MM.1S (cell line): Measurements from ENCODE around the gene PCBP2.

Experiments
- DNase-seq: peaks from one replicate; pipeline ENCODE4 v3.0.0-alpha.2; 2015
- H2AFZ ChIP-seq: fragments of 300-600 bp; sonication (generic); 2 replicates; pipeline ENCODE4 v1.6.0; 2016; ENCODE audit warnings: antibody characterized with exemption, low read length
- H3F3A ChIP-seq: fragments of 300-600 bp; sonication (generic); 2 replicates; pipeline ENCODE4 v1.6.1; 2016; ENCODE audit warnings: mild to moderate bottlenecking, antibody characterized with exemption, low read length, moderate library complexity, mixed read lengths; ENCODE audit not compliant: insufficient read depth
- H3K27ac ChIP-seq: fragments of 300-600 bp; sonication (generic); 2 replicates; pipeline ENCODE4 v1.5.1; 2016; ENCODE audit warnings: mild to moderate bottlenecking, low read length
- H3K27me3 ChIP-seq: fragments of 300-600 bp; sonication (generic); replicated peaks from 2 replicates; pipeline ENCODE4 v1.6.0; 2016; ENCODE audit warnings: low read length; ENCODE audit not compliant: insufficient read depth
- H3K36me3 ChIP-seq: fragments of 300-600 bp; sonication (generic); replicated peaks from 2 replicates; pipeline ENCODE4 v1.6.1; 2016; ENCODE audit warnings: mild to moderate bottlenecking, low read length, mixed read lengths; ENCODE audit not compliant: insufficient read depth
- H3K4me1 ChIP-seq: fragments of 300-600 bp; sonication (generic); 2 replicates; pipeline ENCODE4 v1.6.1; 2016; ENCODE audit warnings: low read length, mixed read lengths
- H3K4me2 ChIP-seq: fragments of 300-600 bp; sonication (generic); 2 replicates; pipeline ENCODE4 v1.6.0; 2016; ENCODE audit warnings: low read depth, low read length
- H3K4me3 ChIP-seq: fragments of 300-600 bp; sonication (generic); 2 replicates; pipeline ENCODE4 v1.5.1; 2016; ENCODE audit warnings: low read length, mixed read lengths
- H3K79me2 ChIP-seq: fragments of 300-600 bp; sonication (generic); 2 replicates; pipeline ENCODE4 v1.6.1; 2016; ENCODE audit warnings: mixed run types, low read length, mixed read lengths
- H3K9ac ChIP-seq: fragments of 300-600 bp; sonication (generic); 2 replicates; pipeline ENCODE4 v1.6.1; 2016; ENCODE audit warnings: low read length, mixed read lengths
- H3K9me2 ChIP-seq: fragments of 300-600 bp; sonication (generic); replicated peaks from 2 replicates; pipeline ENCODE4 v1.6.1; 2016; ENCODE audit warnings: mild to moderate bottlenecking, low read length, mixed read lengths; ENCODE audit not compliant: insufficient read depth
- H3K9me3 ChIP-seq: fragments of 300-600 bp; sonication (generic); replicated peaks from 2 replicates; pipeline ENCODE4 v1.6.1; 2016; ENCODE audit warnings: mild to moderate bottlenecking, low read length, mixed read lengths; ENCODE audit not compliant: insufficient read depth
- H4K20me1 ChIP-seq: fragments of 300-600 bp; sonication (generic); 2 replicates; pipeline ENCODE4 v1.6.1; 2016; ENCODE audit warnings: mild to moderate bottlenecking, low read length, moderate library complexity, mixed read lengths; ENCODE audit not compliant: insufficient read depth
- EZH2 ChIP-seq: fragments of 300-600 bp; sonication (generic); optimal IDR thresholded peaks from 2 replicates; pipeline ENCODE3; 2017; ENCODE audit warnings: low read depth, mild to moderate bottlenecking, antibody characterized with exemption, low read length, mixed read lengths
- EZH2phosphoT487 ChIP-seq: fragments of 300-600 bp; sonication (generic); IDR thresholded peaks from 2 replicates; pipeline ENCODE4 v1.6.1; 2018; ENCODE audit warnings: antibody characterized with exemption, low read length
- TF ChIP-seq, protein P1 (sequence below): fragments of 300-600 bp; sonication (generic); IDR thresholded peaks from 2 replicates; pipeline ENCODE4 v1.5.1; 2016; ENCODE audit warnings: antibody characterized with exemption, low read length, mixed read lengths

The PCBP2 gene

DNA sequence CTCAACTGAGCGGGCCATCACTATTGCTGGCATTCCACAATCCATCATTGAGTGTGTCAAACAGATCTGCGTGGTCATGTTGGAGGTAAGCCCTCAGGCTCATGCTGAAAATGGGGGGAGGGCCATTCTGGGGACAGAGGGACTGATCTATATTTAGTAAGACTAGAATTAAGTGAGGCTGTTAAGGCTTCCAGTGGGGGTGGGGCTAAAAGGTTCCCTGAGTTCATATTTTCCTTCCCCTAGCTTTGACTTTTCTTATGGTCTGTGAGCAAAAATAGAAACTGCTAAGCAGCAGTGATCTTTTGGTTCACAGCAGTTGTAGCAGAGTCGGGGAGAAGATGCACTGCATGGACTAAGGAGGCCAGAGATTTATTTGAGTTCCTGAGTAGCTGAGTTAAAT is 9.2 kb downstream of the PCBP2 start:
- H3F3A ChIP-seq: peaks cover 98% of the 10 kb centered on the region
- peak overlapping the region; percentile 94 for H3K27ac ChIP-seq

DNA sequence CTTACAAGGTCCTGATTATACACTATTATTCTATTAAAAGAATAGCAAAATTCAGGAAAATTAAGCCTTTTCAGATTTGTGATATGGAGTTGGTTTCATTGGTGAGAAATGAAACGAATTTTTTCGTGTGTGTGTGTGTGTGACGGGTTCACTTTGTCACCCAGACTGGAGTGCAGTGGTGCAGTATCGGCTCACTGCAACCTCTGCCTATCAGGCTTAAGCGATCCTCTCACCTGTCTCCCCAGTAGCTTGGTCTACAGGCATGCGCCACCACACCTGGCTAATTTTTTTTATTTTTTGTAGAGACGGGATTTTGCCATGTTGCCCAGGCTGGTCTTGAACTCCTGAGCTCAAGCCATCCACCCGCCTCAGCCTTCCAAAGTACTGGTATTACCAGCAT is 9.7 kb downstream of the PCBP2 start:
- Histone ChIP-seq H3K27ac (peak overlapping the region; percentile 94), H3K4me3 (peak overlapping the region; percentile 45), H2AFZ (no peak overlapping the region), H4K20me1 (no peaks in the 10 kb centered on the region; the same call in 1 of the 2 replicates), H3K79me2 (peaks cover 100% of the 10 kb centered on the region), H3K4me2 (peak overlapping the region; percentile 76), H3F3A (peaks cover 98% of the 10 kb centered on the region), H3K9me2 (no peaks in the 10 kb centered on the region), H3K27me3 (no peaks in the 10 kb centered on the region), H3K9ac (peak overlapping the region; percentile 65; the same call in 1 of the 2 replicates), H3K9me3 (no peaks in the 10 kb centered on the region), H3K4me1 (peaks cover 71% of the 10 kb centered on the region), H3K36me3 (peaks cover 10% of the 10 kb centered on the region)
- DNase-seq: peak; percentile 69
- TF ChIP-seq, protein P1, sequence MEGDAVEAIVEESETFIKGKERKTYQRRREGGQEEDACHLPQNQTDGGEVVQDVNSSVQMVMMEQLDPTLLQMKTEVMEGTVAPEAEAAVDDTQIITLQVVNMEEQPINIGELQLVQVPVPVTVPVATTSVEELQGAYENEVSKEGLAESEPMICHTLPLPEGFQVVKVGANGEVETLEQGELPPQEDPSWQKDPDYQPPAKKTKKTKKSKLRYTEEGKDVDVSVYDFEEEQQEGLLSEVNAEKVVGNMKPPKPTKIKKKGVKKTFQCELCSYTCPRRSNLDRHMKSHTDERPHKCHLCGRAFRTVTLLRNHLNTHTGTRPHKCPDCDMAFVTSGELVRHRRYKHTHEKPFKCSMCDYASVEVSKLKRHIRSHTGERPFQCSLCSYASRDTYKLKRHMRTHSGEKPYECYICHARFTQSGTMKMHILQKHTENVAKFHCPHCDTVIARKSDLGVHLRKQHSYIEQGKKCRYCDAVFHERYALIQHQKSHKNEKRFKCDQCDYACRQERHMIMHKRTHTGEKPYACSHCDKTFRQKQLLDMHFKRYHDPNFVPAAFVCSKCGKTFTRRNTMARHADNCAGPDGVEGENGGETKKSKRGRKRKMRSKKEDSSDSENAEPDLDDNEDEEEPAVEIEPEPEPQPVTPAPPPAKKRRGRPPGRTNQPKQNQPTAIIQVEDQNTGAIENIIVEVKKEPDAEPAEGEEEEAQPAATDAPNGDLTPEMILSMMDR: no peak
- no peak for TF ChIP-seq EZH2phosphoT487
- TF ChIP-seq EZH2: no peak

More for the DNA sequence above, 9.2 kb downstream of the PCBP2 start:
- peak; percentile 89 for DNase-seq
- H3K9ac ChIP-seq: peak overlapping the region; percentile 65
- H3K79me2 ChIP-seq: peaks cover 100% of the 10 kb centered on the region
- peaks cover 10% of the 10 kb centered on the region for H3K36me3 ChIP-seq
- peak overlapping the region; percentile 76 for H3K4me2 ChIP-seq
- TF ChIP-seq EZH2: no peak
- TF ChIP-seq, protein P1: no peak
- no peak for TF ChIP-seq EZH2phosphoT487
- H2AFZ ChIP-seq: no peak overlapping the region
- H4K20me1 ChIP-seq: no peaks in the 10 kb centered on the region; the same call in 1 of the 2 replicates
- H3K27me3 ChIP-seq: no peaks in the 10 kb centered on the region
- H3K4me1 ChIP-seq: peaks cover 68% of the 10 kb centered on the region
- peak overlapping the region; percentile 45 for H3K4me3 ChIP-seq
- no peaks in the 10 kb centered on the region for H3K9me2 ChIP-seq
- no peaks in the 10 kb centered on the region for H3K9me3 ChIP-seq

DNA sequence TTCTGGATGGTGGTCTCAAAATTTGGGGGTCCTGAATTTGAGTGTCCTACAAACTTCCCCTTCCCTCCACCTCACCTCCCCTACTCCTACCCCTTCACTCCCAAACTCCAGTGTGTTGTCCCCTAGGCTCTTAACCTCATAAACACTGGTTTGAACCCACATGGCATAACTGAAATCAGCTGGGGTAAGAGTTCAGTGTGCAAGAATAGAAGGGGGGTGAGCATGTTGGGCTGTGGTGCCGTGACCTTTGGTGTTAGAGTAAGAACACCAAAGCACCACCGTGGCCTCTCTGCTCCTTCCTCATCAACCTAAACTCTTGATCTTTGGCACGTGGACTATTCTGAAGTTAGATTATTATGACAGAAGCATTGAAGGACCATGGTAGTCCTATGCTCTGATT is 11.0 kb downstream of the PCBP2 start:
- H3K27ac ChIP-seq: peak overlapping the region; percentile 94
- H3K9ac ChIP-seq: peak overlapping the region; percentile 65
- H3K79me2 ChIP-seq: peaks cover 100% of the 10 kb centered on the region
- DNase-seq: peak; percentile 57
- no peaks in the 10 kb centered on the region; the same call in 1 of the 2 replicates for H4K20me1 ChIP-seq
- H3K4me3 ChIP-seq: peak overlapping the region; percentile 45
- H3K9me3 ChIP-seq: no peaks in the 10 kb centered on the region
- no peak overlapping the region for H2AFZ ChIP-seq
- H3K4me1 ChIP-seq: peaks cover 82% of the 10 kb centered on the region
- H3K27me3 ChIP-seq: no peaks in the 10 kb centered on the region
- TF ChIP-seq EZH2 (no peak), EZH2phosphoT487 (no peak)
- TF ChIP-seq, protein P1: no peak
- H3F3A ChIP-seq: peaks cover 98% of the 10 kb centered on the region
- no peaks in the 10 kb centered on the region for H3K9me2 ChIP-seq
- H3K4me2 ChIP-seq: peak overlapping the region; percentile 76
- peaks cover 10% of the 10 kb centered on the region for H3K36me3 ChIP-seq
